ENCODE results near the gene GAGE10.
"Not testable (repeated sequence)": the region's sequence is repeated elsewhere in the genome, so short reads cannot be mapped to it uniquely, and the experiment has no call there.

GAGE10 gene

GRCh38 chrX:49276671-49277534 is 26.5 kb upstream of the GAGE10 start:
- no peak for DNase-seq

GRCh38 chrX:49277535-49277830 is 26.0 kb upstream of the GAGE10 start:
- no peak for DNase-seq

GRCh38 chrX:49278081-49278480 is 25.4 kb upstream of the GAGE10 start:
- no peak for DNase-seq

DNA sequence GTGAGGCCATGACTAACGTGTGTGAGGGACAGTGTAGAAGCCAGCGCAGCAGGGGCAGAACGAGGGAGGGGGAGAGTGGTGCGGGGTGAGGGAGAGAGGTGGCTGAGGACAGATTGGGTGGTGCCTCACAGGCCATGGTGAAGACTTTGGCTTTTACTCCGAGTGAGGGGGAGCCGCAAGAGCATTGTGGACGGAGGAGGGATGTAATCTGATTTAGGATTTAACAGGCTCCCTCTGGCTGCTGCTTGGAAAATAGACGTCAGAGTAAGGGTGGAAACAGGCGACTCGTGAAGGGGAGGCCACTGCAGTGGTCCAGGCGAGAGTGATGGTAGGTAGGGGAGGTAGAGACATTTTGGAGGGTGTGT is 20.8 kb upstream of the GAGE10 start:
- DNase-seq = no peak

DNA sequence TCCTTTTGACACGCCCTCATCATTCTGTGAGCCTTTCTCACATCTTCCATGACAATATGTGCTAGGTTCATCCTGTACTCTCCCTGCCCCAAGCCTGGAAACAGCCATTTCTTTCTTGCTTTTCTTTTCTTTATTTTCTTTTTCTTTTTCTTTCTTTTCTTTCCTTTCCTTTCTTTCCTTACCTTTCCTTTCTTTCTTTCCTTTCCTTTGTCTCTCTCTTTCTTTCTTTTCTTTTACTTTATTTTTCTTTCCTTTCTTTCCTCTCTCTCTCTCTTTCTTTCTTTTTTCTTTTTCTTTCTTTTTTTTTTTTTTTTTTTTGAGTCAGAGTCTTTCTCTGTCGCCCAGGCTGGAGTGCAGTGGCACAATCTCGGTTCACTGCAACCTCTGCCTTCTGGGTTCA is 19.2 kb upstream of the GAGE10 start:
- no peak for DNase-seq

DNA sequence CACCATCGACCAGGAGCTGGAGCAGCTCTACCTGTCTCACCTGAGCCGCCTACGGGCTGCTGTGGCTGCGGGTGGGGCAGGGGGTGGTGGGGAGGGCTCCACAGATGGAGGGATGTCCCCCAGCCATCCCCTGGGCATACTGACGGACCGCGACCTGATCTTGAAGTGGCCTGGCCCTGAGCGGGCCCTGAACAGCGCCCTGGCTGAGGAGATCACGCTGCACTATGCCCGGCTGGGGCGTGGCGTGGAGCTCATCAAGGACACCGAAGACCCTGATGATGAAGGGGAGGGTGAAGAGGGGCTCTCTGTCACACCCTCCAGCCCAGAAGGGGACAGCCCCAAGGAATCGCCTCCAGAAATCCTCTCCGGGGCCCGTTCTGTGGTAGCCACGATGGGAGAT is 17.3 kb upstream of the GAGE10 start:
- DNase-seq = no peak

DNA sequence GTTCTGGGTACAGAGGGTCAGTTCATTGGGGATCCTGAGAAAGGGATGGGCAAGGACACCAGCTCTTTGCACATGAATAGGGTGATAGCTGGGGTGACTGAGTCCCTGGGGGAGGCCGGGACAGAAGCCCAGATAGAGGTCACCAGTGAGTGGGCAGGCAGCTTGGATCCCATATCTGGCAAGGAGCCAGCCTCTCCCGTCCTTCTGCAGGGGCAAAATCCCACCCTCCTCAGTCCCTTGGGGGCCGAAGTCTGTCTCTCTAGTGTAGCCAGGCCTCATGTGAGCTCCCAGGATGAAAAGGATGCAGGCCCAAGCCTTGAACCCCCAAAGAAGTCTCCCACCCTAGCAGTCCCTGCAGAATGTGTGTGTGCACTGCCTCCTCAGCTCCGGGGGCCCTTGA is 16.9 kb upstream of the GAGE10 start:
- DNase-seq = no peak

DNA sequence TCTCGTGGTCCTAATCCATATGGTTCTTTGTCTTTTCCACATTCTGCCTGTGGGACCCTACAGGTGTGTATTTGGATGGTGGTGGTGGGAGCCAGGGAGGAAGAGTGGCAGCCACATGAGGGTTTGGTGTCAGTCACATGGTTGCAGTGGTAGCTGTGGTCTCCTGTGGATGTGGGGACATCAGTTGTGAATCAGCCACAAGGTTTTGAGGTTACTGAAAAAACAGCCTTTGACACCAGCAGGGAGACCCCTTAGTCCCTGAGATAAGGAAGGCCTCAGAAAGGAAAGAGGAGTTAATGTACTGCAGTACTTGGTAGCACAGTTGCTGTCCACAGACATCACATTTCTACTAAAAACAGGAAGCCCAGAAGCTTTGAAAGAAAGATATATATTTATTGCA is 15.8 kb upstream of the GAGE10 start:
- no peak for DNase-seq

GRCh38 chrX:49290215-49290614 is 13.2 kb upstream of the GAGE10 start:
- DNase-seq = no peak

DNA sequence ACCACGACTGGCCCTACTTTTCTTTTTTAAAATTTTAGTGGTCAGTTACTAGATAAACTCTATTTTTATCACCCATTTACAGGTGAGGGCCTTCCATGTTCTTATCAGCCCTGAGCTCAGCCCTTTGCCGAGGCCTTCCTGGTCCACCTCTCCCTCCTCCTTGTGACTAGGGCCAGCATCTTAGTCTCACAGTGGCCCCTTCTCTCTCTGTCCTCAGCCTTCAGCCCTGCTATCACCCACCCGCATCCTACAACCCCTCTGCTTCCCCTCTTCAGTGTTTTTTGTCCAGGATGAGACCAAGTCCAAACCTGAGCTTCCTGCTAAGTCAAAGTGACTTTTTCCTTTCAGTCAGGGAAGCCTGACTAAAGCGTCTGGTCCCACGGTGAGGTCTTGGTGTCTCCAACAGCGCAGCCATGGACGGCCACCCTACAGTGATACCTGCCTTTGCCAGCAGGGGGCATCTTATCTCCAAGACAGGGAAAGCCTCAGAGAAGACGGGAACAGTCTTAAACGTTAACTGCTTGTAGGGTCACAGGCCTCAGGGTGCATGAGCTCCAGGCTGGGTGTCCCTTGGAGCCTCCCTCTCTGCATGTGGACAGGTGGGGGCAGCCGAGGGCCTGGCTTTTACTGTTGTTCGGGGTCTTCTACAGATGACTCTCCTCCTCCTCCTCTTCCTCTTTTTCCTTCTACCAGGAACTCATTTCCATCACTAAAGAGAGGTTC is 11.7 kb upstream of the GAGE10 start:
- peak; percentile 62 for DNase-seq

DNA sequence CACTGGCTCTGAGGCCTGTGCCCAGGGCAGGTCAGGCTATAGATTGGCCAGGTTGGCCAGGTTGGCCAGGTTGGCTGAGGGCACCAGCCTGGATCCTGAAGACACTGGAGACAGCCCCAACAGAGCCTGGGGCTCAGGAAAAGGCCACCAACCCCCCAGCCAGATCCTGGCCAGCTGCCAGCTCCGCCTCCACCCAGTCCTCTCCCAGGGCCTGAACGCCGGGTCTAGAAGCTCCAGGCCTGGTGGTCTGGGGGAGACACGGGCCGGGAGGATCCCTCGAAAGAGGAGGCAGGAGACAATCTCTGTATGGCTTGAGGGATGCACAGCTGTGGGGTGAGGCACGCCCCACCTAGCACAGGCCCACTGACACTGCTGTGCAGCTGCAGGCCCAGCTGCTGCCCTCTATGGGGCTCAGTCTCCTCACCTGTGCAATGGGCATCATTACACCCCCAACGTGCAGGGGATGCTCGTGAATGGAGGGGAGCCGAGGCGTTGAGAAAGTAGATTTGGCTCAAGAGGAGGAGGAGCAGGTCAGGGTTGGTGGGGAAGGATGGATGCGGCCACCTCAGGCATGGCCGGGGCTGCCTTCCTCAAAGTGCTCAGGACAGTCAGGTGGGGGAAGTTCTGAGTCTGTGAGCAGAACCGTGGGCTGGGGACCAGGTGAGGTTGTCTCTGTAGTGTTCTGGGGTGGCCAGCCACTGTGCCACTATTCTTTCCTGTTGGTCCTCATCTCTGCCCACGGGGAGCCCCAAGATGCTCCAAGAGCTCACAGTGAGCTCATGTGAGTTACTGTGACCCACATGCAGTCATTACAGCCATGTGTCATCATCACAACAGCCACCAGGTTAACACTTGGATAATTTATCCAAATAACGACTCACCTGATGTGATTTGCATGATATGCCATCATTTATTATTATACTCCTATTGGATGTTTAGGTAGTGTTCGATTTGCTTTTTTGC is 10.8 kb upstream of the GAGE10 start:
- no peak for DNase-seq

GRCh38 chrX:49299293-49299692 is 4.2 kb upstream of the GAGE10 start:
- DNase-seq = not testable (repeated sequence)

DNA sequence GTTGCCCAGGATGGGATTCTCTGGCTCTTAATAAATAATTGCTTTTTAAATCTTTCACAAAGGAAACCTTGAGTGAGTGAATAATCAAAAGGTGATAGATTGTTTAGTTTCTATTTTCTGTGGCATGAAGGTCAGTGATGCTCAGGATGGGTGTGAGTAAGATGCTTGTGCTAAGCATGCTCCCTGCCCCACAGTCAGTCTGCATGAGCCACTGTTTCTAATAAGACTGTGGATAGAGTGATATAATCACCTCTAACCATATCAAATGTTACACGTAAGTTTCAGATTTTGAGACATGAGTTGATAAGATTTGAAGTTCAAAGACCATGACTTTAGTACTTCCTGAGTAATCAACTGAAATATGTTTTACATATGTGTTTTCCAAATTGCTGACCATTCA is 2.7 kb upstream of the GAGE10 start:
- DNase-seq = no peak

- not testable (repeated sequence) for DNase-seq
These were observed 4.3 kb downstream of the GAGE10 start for GRCh38 chrX:49307775-49308174.

GRCh38 chrX:49308604-49309269 is 5.3 kb downstream of the GAGE10 start:
- no peak for DNase-seq

DNA sequence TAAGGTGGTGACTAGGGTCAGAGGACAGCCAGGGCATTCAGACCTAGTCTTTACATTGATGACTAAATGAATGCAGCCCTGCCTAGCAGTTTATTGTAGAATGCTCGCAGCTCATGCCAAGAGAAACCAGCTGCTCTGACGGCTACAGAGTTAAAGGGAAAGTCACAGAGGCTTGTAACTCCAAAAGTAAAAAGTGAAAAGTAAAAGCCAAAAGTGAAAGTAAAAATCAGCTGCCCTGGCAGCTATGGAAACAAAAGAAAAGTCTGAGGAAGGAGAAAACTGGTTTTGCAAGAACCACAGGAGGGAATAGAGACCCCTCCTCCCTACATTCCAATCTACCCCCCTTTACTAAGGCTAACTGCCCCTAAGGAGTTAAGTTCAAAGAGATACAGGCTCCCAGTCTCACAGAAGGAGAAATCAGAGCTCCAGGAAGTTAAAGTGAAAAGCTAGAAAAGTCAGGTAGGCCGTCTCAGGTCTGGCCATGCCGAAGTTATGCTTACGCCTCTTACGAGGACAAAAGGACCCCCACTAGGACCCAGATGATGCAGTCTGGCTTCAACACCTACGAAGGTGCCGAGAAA is 6.0 kb downstream of the GAGE10 start:
- DNase-seq = no peak

DNA sequence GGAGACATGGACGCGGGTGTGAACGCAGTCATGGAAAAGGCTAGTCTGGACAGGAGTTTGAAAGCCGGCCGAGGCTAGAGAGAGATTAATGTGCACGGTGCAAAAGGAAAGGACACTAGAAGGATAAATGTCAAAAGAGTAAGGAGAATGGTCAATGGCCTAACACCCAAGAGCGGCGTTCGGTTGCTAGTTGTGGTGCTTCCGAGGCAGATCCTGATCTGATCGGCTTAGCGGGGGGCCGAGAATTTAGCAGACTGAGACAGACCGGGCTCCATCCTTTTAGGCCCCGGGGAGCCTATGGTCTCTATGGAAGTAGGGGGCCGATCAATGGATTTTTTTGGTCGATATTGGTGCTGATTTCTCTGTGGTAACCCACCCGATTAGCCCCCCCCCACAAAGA is 6.9 kb downstream of the GAGE10 start:
- no peak for DNase-seq

GRCh38 chrX:49312176-49312575 is 8.7 kb downstream of the GAGE10 start:
- DNase-seq = no peak

DNA sequence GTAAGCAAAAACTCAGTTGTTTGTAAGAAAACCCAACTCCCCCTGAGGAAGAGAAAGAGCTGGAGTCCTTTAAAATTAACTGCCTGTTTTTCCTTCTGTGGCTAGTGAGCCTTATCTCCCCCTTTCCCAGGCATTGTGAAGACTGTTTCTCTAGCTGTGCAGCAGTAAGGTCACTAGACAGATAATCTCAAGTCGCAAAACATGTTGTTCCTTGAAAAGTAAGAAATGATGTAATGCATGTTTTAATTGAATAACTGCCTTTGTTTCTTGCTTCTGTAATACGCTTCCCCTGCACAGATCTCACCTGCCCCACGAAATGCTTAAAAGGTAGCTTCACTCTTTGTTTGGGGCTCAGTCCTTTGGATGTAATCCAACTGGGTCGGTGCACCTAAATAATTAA is 12.6 kb downstream of the GAGE10 start:
- DNase-seq = no peak

DNA sequence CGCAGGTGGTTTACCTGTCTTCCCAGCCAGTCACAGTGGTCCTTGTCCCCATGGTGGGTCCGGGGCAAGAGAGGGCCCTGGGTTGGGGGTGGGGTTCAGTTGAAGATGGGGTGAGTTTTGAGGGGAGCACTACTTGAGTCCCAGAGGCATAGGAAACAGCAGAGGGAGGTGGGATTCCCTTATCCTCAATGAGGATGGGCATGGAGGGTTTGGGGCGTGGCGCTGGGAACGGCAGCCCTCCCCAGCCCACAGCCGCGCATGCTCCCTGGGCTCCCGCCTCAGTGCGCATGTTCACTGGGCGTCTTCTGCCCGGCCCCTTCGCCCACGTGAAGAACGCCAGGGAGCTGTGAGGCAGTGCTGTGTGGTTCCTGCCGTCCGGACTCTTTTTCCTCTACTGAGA is 18.3 kb downstream of the GAGE10 start, which contains the start of gene GAGE12J:
TSS of gene GAGE12J (plus strand) at position 301 of the 400 bp plus-strand sequence. CDS start 1,157 bp downstream, outside the sequence.
- DNase-seq = not testable (repeated sequence)

GRCh38 chrX:49322266-49322665 is 18.8 kb downstream of the GAGE10 start:
- not testable (repeated sequence) for DNase-seq

DNA sequence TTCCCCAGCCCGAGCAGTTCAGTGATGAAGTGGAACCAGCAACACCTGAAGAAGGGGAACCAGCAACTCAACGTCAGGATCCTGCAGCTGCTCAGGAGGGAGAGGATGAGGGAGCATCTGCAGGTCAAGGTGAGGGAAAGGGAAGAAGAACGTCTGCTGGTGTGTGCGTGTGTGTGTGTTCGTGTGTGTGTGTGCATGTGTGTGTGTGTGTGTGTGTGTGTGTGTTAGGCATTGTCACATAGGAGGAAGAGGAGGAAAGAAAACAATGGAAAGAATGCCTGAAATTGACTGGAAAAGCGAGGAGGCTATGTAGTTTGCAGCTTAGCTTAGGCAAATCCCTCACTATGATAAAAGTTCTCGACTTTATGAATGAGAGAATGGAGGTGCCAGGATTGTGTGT is 20.3 kb downstream of the GAGE10 start:
- DNase-seq = not testable (repeated sequence)
